Activated CD4-positive, alpha-beta T cell treated with anti-CD3 and anti-CD28 coated beads, Interleukin-2, Interleukin-6, amounts not matched to agents 100 ng/mL and 50 ng/mL, durations not matched to agents 16 hours and 8 hours (primary cell): Measurements from ENCODE around the gene PTPRK.

Source experiments
- DNase-seq: peaks from one replicate; pipeline ENCODE4 v3.0.0-alpha.2; 2020

PTPRK gene

DNA sequence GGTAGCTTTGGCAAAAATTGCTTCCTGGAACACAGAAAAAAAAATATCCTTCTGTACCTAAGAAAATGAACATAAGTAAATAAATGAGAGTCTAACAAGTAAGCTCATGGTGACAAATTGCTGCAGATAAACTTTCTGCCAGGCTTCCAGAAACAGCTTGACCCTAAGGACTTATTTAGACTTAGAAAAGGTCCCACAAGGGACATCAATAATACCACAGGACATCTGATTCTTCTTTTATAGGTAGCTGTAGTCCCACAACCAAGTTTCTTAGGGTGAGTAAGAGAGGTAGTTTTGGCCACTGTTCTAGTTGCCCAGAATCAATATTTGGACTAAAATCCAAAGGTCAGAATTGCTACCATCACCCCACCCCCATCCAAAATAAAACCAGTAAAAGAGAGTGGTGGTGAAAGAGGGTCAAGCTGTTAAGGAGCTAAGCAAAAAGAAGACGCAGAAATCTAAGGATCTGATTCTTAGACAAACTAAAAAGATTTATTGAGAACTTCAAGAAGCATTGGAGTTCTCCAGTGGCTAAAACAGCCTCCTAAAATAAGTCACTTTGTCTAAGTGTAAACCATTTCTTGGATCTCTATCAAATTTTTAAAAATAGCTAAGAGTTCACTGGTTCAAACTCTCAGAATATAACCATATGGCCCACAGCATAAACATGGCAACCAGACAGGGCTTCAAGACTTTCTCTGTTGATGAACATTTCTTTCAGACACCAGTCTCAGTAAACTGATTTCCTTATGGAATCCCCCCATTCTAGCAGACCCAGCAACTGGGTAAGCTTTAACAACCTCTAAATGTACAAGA is 180.6 kb downstream of the PTPRK start:
- no peak for DNase-seq

DNA sequence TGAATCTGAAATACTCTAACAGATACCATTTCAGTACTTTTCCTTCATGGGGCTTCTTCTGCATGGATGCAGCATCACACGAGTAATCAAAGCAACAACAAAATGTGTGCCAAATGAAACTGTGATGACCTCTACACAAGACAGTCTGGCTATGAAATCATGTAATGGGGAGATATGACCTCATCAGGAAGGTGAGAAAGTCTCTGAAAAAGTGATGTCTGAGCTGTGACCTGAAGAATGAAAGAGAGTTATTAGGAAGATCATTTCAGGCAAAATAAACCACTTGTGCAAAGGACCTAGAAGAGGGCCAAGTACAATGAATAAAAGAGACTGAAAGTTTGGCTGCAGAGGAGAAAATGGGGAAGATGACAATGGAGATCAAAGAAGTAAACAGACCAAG is 182.8 kb downstream of the PTPRK start:
- no peak for DNase-seq

DNA sequence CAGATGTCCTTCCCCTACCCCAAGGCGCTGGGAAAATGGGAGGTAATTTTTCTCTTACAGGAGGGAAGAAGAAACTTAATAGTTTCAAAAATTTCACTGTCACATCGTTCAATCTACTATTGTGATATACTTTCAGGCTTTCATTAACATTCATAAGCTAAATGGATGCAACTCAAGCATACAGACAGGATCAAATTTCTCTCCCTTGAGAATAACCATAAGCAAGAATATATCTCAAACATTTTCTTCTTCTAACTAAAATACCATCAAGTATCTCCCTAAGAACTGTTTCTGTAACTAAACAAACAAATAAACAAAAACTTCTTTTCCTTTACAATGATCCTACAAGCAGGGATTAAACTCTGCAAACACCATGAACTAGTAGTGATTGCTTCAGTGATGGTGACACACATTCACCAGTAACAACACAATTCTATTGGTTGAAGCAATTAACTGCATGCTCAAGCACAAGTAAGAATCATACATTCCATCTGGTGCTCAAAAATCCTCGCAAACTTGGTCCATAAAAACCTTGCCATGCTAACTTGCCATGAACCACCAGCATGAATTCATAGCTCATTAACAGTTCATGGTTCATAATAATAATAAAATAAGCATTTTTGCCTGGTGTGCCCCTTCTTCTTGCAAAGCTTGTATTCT is 183.8 kb downstream of the PTPRK start:
- no peak for DNase-seq

GRCh38 chr6:128335963-128336362 is 184.4 kb downstream of the PTPRK start:
- DNase-seq, result no peak

GRCh38 chr6:128333581-128334223 is 186.7 kb downstream of the PTPRK start:
- no peak for DNase-seq

DNA sequence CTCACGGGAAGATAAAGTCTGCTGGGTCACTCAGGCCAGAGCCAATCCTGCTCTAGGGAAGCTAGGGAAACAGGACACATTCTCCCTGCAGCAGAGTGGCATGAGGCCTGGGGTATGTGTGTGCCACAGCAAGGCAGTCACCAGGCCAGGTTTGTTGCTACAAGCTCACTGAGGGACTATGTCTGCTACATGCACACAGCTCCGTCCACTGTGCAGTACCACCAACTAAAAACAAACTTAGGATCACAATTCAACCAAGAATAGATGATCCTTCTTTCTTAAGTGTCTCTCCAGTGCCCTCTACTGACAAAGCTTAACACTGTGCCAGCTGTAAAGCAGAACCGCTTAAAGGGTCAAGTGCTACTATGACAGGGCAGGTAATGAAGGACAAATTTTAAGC is 192.5 kb downstream of the PTPRK start:
- peak; percentile 67 for DNase-seq

GRCh38 chr6:128323011-128323410 is 197.4 kb downstream of the PTPRK start:
- DNase-seq, result no peak

GRCh38 chr6:128319946-128320345 is 200.5 kb downstream of the PTPRK start:
- DNase-seq, result no peak

GRCh38 chr6:128319157-128319556 is 201.2 kb downstream of the PTPRK start:
- DNase-seq, result no peak

- no peak for DNase-seq
Observed at GRCh38 chr6:128316258-128316929, 204.0 kb downstream of the PTPRK start.

DNA sequence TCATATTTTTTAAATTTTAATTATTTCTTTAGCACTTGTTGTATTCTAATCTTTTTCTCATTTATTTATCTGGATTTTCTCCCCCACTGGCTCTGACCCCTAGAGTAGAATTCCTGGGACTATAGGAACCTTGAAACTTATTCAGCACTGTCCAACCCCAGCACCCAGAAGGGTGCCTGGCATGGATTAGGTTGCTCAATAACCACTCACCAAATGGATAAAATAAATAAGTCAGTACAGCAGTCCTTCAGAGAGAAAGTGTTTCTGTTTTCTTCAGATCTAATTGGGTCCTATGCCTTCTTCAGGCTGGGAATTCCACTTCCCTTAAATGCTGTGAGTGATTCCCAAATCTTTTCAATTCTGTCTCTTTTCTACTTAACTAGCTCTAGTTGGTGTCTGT is 206.2 kb downstream of the PTPRK start:
- DNase-seq, result no peak

GRCh38 chr6:128311944-128312570 is 208.3 kb downstream of the PTPRK start:
- DNase-seq, result peak; percentile 34

- DNase-seq, result no peak
Observed at GRCh38 chr6:128310451-128310850, 209.9 kb downstream of the PTPRK start.

GRCh38 chr6:128307671-128308070 is 212.7 kb downstream of the PTPRK start:
- no peak for DNase-seq

DNA sequence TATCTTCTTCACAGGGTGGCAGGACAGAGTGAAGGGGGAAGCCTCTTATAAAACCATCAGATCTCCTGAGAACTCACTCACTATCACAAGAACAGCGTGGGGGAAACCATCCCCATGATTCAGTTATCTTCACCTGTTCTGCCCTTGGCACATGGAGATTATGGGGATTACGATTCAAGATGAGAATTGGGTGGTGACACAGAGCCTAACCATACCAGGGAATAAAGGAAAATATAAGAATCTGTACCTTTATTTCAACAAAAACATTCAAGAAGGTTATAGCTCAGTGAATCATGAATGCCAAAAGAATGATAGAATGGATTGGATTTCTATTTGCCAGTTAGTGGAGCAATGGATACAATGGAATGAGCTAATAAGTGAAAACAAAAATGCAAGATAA is 214.4 kb downstream of the PTPRK start:
- DNase-seq, result no peak

- no peak for DNase-seq
Observed at GRCh38 chr6:128305228-128305627, 215.2 kb downstream of the PTPRK start.

GRCh38 chr6:128303870-128304269 is 216.5 kb downstream of the PTPRK start:
- no peak for DNase-seq

DNA sequence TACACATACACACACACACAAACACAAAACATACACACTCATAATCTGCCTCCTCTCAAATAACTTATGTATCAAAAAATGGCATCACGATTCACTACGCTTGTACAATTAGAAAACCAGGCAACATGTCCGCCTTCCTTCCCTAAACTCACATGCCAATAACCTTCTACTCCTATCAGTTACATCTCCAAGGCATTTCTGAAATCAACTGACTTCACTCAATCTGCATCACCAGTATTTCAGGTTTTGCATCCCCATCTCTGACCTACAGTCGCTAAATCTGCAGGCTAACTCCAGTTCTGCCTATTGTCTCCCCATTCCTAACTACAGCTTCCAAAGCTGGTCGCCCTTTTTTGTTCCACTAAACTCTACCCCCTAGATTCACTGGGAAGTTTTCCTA is 217.5 kb downstream of the PTPRK start:
- no peak for DNase-seq

GRCh38 chr6:128295670-128296069 is 224.7 kb downstream of the PTPRK start:
- no peak for DNase-seq

GRCh38 chr6:128290221-128290620 is 230.2 kb downstream of the PTPRK start:
- DNase-seq, result no peak

DNA sequence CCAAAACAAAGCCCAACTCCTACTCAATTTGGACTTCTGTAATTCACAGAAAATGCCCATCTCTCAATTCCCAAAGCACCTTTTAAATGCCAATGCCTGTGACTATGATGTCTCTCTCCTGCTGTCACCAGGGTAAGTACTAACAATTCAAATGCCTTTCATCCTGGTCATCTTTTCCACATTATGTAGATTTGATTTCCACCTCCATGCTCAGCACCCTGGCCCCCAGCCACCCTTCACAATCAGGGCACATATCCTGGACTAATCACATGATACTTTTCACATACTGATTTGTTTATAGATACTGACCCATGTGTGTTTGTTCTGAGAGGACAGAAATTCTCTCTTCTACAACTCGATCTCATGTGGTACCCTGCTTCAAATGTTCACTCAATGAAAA is 236.3 kb downstream of the PTPRK start:
- no peak for DNase-seq

DNA sequence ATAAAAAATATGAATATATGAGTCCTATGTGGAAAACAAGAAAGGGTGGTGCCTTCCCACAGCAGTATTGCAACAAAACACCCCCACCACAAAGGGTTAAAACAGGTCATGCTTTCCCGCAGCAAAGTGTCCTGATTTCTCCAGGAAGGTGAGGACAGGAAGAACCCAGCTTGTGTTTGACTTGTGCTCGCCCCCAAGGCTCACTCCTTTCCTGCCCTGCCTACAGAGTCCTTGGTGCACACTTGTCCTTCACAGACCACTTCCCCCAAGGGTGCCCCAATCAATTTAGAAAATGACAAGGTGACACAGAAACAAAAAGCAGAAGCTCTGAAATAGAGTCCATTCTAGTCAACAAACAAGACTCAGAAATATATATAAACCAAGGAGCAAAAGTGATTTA is 237.4 kb downstream of the PTPRK start:
- no peak for DNase-seq

DNA sequence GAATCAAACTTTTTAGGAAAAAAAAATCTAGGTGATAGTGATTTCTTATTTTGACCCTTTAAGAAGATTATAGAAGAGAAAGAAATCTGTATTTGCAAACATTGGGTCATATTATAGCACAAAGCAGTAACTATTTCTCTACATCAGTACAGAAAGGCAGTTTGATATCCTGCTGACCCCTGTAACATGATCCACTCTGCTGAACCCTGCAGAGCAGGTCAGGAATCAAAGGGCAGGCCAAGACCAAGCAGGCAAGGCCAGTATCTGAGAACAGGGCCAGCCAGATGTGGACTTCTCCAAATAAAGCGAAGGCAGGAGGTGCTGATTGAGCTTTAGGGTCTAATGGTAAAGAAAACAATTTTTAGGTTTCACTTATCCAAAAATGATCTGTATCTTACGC is 239.4 kb downstream of the PTPRK start:
- DNase-seq, result no peak
